Sigmoid colon (tissue), 7 donors: ENCODE data around the gene CNPY1. TPM values are rescaled to one million over a fixed set of nuclear protein-coding genes. Genes with fewer than 3 reads are reported as not detected.
"Not testable (repeated sequence)": the region's sequence is repeated elsewhere in the genome, so short reads cannot be mapped to it uniquely, and the experiment has no call there.

Experiments
- DNase-seq: peaks from one replicate; pipeline ENCODE4 v3.0.0-alpha.2; 2019
- H3K27ac ChIP-seq, 4 donors: fragments of 200-600 bp; sonication (generic); one replicate each; pipeline ENCODE4 v1.5.1; 2016 to 2019; ENCODE audit warnings: mild to moderate bottlenecking in 1 of 4
- H3K27me3 ChIP-seq, 3 donors: fragments of 200-600 bp; sonication (generic); one replicate each; pipeline ENCODE4 v1.5.1; 2019; ENCODE audit warnings: mild to moderate bottlenecking in 1 of 3
- H3K36me3 ChIP-seq, 4 donors: fragments of 200-600 bp; sonication (generic); one replicate each; pipeline ENCODE4 v1.5.1; 2016 to 2019
- H3K4me1 ChIP-seq, 4 donors: fragments of 200-600 bp; sonication (generic); one replicate each; pipeline ENCODE4 v1.5.1; 2017 to 2019
- H3K4me3 ChIP-seq, 4 donors: fragments of 200-600 bp; sonication (generic); one replicate each; pipeline ENCODE4 v1.5.1; 2017 to 2019; ENCODE audit warnings: mild to moderate bottlenecking in 2 of 4, moderate library complexity in 1 of 4
- H3K9me3 ChIP-seq, 4 donors: fragments of 200-600 bp in 3 of 4; sonication (generic) in 3 of 4; one replicate each; pipeline versions ENCODE4 v1.5.1 to v1.6.1; 2013 to 2019
- CTCF ChIP-seq, 4 experiments: fragments of 450-650 bp in 3 of 4; fragments of 200-600 bp in 1 of 4; IDR thresholded peaks; one replicate each; pipeline ENCODE4 v1.5.1; 2016 to 2019; ENCODE audit warnings: antibody characterized with exemption in 4 of 4, mild to moderate bottlenecking in 3 of 4, moderate library complexity in 2 of 4
- EP300 ChIP-seq, 4 donors: sonication (generic); formaldehyde crosslinking; IDR thresholded peaks; one replicate each; pipeline ENCODE4 v1.6.1; 2017; ENCODE audit warnings: antibody characterized with exemption in 4 of 4
- POLR2A ChIP-seq, 2 donors: fragments of 450-650 bp; IDR thresholded peaks; one replicate each; pipeline ENCODE4 v1.6.1; 2016; ENCODE audit warnings: antibody characterized with exemption in 2 of 2, mild to moderate bottlenecking in 2 of 2, moderate library complexity in 2 of 2
- POLR2AphosphoS5 ChIP-seq, 4 donors: sonication (generic); formaldehyde crosslinking; IDR thresholded peaks; one replicate each; pipeline ENCODE4 v1.6.1; 2017; ENCODE audit warnings: antibody characterized with exemption in 4 of 4
- WGBS, 2 donors: extraction: QIAGEN DNeasy Blood & Tissue Kit; methylation state at CpG; one replicate each; pipeline ENCODE4 v1.1.7; 2013; 5-methylcytosine and 5-hydroxymethylcytosine counted together
- intact Hi-C: fragments of 100-400 bp; cut with DNase I; formaldehyde crosslinking; loops from one replicate; pipeline ENCODE4 v1.15.1; 2023
- polyA plus RNA-seq, 3 donors: library from polyadenylated mRNA; stranded (reverse); fragments of 200-250 nt; gene quantifications; one replicate each; pipeline ENCODE4 v1.2.3, GENCODE V29; 2013
- total RNA-seq, 4 donors: library from RNA; depleted of rRNA; stranded (reverse); fragments of >200 nt; gene quantifications; one replicate each; pipeline ENCODE4 v1.1.0, GENCODE V29; 2016
- donor health status: healthy with polysubstance abuse.
- donor health status: Bipolar disorder and iron deficiency.
- donor health status: healthy.

CNPY1 gene
- total RNA-seq: not detected
- not detected for polyA plus RNA-seq

- H3K27ac ChIP-seq, H3K36me3 ChIP-seq, H3K4me3 ChIP-seq, H3K9me3 ChIP-seq, H3K4me1 ChIP-seq, intact Hi-C loops, DNase-seq, H3K27me3 ChIP-seq: not testable (repeated sequence)
- WGBS, 2 donors: 65 to 72% methylated on average over 1 of the region's 1 CpG
Measured at GRCh38 chr7:155546449-155546848, at the start of gene CNPY1. Gene CNPY1, minus strand, starts transcription at chr7:155546559. Its CDS starts 630 bp downstream, at chr7:155545929.

- no peak for DNase-seq
- Histone ChIP-seq H3K9me3 (no peaks in the 10 kb centered on the region), H3K27me3 (peaks cover 0 to 31% (median 9%) of the 10 kb centered on the region in 3 donors), H3K27ac (no peak overlapping the region), H3K36me3 (no peaks in the 10 kb centered on the region), H3K4me3 (no peak overlapping the region), H3K4me1 (peaks cover 0 to 4% (median 2%) of the 10 kb centered on the region in 4 donors)
- TF ChIP-seq POLR2A (IDR thresholded peaks at IDR 0.05) (no peak), POLR2AphosphoS5 (IDR thresholded peaks at IDR 0.05) (no peak), CTCF (IDR thresholded peaks at IDR 0.05) (no peak), EP300 (IDR thresholded peaks at IDR 0.05) (no peak)
- WGBS, 2 donors: 32 to 58% methylated on average over 3 of the region's 3 CpGs
- intact Hi-C loops: no loop called here
Measured at GRCh38 chr7:155594961-155595366, 48.6 kb upstream of the CNPY1 start.

GRCh38 chr7:155594163-155594732 lies 47.9 kb upstream of the CNPY1 start:
- WGBS, 2 donors: 79 to 83% methylated on average over 6 of the region's 6 CpGs
- Histone ChIP-seq H3K4me1 (peaks cover 0 to 4% (median 2%) of the 10 kb centered on the region in 4 donors), H3K27me3 (peaks cover 0 to 31% (median 9%) of the 10 kb centered on the region in 3 donors), H3K36me3 (no peaks in the 10 kb centered on the region), H3K4me3 (no peak overlapping the region), H3K27ac (no peak overlapping the region), H3K9me3 (no peaks in the 10 kb centered on the region)
- TF ChIP-seq POLR2AphosphoS5 (IDR thresholded peaks at IDR 0.05) (no peak), POLR2A (IDR thresholded peaks at IDR 0.05) (no peak), EP300 (IDR thresholded peaks at IDR 0.05) (no peak), CTCF (IDR thresholded peaks at IDR 0.05) (no peak)
- intact Hi-C loops: no loop called here
- DNase-seq: no peak

- H3K27me3 ChIP-seq: peaks cover 0 to 29% (median 5%) of the 10 kb centered on the region in 3 donors
- no peak for TF ChIP-seq EP300 (IDR thresholded peaks at IDR 0.05)
- TF ChIP-seq CTCF (IDR thresholded peaks at IDR 0.05): no peak
- no peak for TF ChIP-seq POLR2A (IDR thresholded peaks at IDR 0.05)
- no peak for TF ChIP-seq POLR2AphosphoS5 (IDR thresholded peaks at IDR 0.05)
- WGBS, 2 donors: 75 to 83% methylated on average over 15 of the region's 15 CpGs
- H3K9me3 ChIP-seq: no peaks in the 10 kb centered on the region
- H3K4me1 ChIP-seq: no peaks in the 10 kb centered on the region
- H3K27ac ChIP-seq: no peak overlapping the region
- no peaks in the 10 kb centered on the region for H3K36me3 ChIP-seq
- H3K4me3 ChIP-seq: no peak overlapping the region
- DNase-seq: no peak
- intact Hi-C loops: no loop called here
Measured at GRCh38 chr7:155593461-155594162, 47.3 kb upstream of the CNPY1 start.

- DNase-seq: no peak
Measured at GRCh38 chr7:155591055-155591775, 44.9 kb upstream of the CNPY1 start.

More at GRCh38 chr7:155591055-155591775, 44.9 kb upstream of the CNPY1 start:
- 43 to 64% methylated on average over 14 of the region's 14 CpGs for WGBS, 2 donors
- H3K9me3 ChIP-seq: no peaks in the 10 kb centered on the region
- no peaks in the 10 kb centered on the region for H3K4me1 ChIP-seq
- H3K27me3 ChIP-seq: peaks cover 0 to 29% (median 5%) of the 10 kb centered on the region in 3 donors
- H3K4me3 ChIP-seq: no peak overlapping the region
- H3K36me3 ChIP-seq: no peaks in the 10 kb centered on the region
- H3K27ac ChIP-seq: no peak overlapping the region
- TF ChIP-seq POLR2AphosphoS5 (IDR thresholded peaks at IDR 0.05) (no peak), EP300 (IDR thresholded peaks at IDR 0.05) (no peak), POLR2A (IDR thresholded peaks at IDR 0.05) (no peak), CTCF (IDR thresholded peaks at IDR 0.05) (no peak)
- intact Hi-C loops: no loop called here
